GM21515 (cell line): ENCODE results near the gene YIPF1.
"Not testable (repeated sequence)": the region's sequence is repeated elsewhere in the genome, so short reads cannot be mapped to it uniquely, and the experiment has no call there.

Experiments
- ATAC-seq: cut with Tn5 transposase; IDR thresholded peaks from one replicate; pipeline ENCODE4 v1.9.1; 2021; ENCODE audit not compliant: unreplicated experiment

YIPF1 gene

DNA sequence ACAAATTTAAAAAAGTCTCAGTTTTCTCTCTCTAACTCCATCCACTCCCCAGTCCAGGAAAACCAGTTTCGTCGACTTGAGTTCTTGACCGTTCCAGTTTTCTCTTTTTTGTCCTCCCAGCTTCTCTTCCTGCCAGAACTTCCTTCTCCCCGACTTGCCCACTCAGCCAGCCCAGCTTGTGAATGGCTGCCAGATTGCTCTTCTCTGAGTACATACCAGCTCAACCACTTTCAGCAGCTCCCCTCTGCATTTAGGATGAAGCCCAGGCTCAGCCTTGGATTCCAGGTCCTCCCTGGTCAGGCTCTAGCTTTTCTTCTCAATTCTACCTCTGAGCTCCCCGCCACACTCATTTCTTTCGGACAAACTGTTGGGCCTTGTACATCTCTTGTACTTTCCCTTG lies 5.8 kb upstream of the YIPF1 start:
- ATAC-seq = no peak

DNA sequence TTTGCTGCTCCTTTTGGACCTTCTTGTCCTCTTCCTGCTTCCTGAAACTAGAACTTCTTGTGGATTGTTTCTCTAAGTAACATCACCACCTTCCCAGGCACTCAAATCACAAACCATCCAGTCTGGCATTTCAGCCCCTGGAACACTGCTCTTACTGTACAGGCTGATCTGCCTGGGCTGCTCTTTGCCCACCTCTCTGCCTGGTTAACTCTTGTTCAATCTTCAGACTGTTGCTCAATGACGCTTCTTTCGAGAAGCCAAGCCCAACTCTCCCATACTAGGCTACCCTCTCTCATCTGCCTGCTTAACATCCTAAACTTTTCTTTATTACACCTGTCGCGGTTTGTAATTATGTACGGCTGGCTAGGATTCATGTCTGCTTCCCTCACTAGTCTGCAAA lies 5.0 kb upstream of the YIPF1 start:
- ATAC-seq = no peak

- ATAC-seq = no peak
Observed at GRCh38 chr1:53893999-53894636, 4.5 kb upstream of the YIPF1 start, which contains the start of gene DIO1. TSS of gene DIO1 (plus strand) at chr1:53894187. CDS start at chr1:53894211, 24 bp downstream.

DNA sequence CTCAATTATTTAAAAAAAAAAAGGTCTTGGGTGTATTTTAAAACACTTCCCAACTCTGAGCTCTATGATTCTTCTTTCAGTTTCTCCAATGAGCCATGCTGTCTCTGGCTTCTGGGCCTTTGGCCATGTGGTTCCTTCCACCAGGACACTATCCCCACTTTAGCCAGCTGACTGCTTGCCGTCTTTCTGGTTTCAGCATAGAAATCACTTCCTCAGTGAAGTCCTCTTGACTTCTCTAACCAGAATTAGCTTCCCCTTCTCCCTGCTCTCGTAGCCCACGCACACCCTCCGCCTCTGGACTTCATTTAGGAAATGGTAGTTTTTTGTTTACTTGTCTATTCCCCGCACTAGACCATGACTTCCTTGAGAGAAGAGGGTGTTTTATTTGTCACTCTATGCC lies 3.3 kb upstream of the YIPF1 start:
- no peak for ATAC-seq

GRCh38 chr1:53891678-53892077 lies 2.1 kb upstream of the YIPF1 start:
- ATAC-seq = no peak

DNA sequence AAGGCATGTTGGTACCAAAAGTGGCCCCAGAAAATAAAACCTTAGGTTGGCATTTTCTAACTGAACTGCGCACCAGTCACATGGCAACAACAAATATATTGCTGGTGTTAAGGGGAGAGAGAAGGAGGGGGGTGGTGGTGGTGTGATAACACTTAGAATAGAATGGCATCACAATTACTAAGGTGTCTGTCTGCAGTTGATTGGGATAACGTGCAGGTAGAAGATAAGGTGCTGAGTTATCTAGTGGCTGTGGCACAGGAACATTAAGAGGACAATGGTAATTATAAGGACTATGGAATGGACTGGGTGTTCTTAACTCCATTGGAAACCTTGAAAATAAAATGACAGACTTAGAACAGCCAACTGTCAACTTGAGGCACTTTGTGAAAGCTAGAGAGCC lies 1.4 kb upstream of the YIPF1 start:
- ATAC-seq = no peak

DNA sequence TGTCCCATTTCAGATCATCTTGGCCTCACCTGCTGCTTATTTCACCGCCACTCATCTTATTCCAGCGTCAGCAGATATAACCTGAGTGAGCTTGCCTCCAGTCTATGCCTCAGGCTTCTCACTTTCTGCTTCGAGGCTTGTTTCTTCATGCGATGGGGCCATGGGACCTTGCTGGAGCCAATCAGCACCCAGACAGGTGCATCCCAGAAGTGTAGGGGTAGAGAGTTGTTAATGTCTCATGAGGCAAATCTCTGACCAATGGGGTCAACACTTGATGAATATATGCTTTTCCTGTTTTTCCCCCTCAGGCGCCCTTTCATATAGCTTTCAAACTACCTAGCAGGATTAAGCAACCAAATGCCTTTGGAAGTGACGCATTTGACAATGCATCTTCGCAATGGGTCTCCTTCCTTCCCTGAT lies 935 bp upstream of the YIPF1 start:
- no peak for ATAC-seq

GRCh38 chr1:53888681-53889080 lies 916 bp downstream of the YIPF1 start:
- no peak for ATAC-seq

- not testable (repeated sequence) for ATAC-seq
Observed at GRCh38 chr1:53883600-53883999, 6.0 kb downstream of the YIPF1 start.

DNA sequence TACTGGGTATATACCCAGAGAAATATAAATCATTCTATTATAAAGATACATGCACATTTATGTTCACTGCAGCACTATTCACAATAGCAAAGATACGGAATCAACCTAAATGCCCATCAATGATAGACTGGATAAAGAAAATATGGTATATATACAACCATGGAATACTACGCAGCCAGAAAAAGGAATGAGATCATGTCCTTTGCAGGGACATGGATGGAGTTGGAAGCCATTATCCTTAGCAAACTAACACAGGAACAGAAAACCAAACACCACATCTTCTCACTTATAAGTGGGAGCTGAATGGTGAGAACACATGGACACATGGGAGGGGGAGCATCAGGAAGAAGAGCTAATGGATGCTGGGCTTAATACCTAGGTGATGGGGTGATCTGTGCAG lies 7.7 kb downstream of the YIPF1 start:
- not testable (repeated sequence) for ATAC-seq

DNA sequence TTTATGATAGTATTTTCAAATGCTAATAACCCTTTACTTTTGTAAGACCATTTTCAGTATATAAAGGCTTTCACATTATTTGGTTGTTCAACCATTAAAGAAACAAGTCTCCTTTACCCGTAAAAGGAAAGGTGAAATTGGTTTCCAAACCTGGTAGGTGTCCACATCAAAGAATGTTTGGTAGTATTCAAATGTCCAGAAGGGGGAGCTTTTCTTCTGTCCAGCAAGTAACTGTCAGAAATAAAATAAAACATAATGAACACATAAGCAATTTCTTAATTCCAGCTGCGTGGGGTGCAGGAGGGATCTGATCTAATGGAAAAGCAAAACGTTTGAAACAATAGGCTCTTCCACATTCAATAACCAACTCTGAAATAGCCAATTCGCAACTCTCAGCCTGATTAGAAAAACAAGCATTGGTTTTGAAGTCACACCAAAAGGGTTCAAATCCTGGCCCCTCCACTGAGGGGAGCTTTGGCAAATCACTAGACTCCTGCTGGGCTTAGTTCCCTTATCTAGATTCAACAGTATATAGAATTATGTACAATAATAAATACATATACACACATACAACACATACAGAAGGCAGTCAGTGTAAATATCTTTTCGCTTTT lies 11.0 kb downstream of the YIPF1 start:
- ATAC-seq = no peak

DNA sequence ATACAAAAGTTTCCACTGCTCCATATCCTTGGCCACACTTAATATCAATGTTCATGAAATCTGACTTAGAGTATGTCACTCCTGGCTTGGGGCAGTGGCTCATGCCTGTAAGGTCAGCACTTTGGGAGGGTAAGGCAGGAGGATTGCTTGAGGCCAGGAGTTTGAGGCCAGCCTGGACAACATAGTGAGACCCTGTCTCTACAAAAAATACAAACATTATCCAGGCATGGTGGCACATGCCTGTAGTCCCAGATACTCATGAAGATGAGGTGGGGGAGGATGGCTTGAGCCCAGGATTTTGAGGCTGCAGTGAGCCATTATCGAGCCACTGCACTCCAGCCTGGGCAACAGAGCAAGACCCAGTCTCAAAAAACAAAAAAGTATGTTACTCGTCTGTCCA lies 14.4 kb downstream of the YIPF1 start:
- ATAC-seq = not testable (repeated sequence)

DNA sequence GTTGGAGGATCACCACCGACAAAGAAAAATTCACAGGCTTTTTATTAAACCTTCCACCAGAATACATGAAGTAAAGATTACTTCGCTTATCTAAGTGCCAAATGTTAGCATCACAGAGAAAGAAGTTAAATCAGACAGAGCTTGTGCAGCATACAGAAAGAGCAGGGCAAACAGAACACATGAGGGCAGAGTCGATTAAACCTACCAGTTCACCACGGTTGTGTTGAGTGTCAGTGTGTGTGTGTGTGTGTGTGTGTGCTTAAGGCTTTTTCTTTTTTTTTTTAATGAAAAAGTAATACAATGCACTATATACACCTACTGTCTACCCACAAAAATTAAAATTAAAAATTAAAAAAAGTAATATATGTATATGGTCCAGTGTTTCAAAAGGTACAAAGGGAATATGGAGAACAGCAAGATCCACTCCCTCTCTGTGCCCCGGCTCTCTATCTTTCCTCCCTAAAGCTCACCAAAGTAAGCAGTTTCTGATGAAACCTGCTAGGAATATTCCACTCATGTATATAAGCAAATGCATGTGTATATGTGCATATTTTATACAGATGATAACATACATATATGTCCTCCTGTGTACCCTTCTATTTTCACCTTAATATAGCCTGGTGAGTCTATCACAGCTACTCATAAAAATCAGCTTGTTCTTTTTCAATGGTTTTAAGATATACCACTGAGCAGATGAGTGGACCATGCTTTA lies 17.7 kb downstream of the YIPF1 start:
- ATAC-seq = no peak

DNA sequence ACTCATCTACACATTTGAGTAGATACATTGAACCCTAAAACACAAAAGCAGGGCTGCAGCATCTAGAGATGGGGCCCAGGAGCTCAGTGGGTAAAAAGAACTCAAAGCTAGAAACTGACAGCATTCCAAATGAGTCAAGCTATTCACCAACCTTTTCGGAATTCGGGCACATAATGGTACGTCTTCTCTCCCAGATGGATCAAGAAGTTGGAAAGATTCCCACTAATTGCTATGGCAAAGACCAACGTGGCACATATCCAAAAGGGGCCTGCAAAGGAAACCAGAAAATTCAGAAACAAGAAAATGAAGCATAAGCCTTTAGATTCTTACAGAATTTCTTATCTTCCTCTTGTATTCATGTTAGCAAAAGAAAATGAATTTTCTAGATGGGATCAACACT lies 18.4 kb downstream of the YIPF1 start:
- no peak for ATAC-seq

- no peak for ATAC-seq
Observed at GRCh38 chr1:53869454-53870117, 20.0 kb downstream of the YIPF1 start.

- ATAC-seq = no peak
Observed at GRCh38 chr1:53868565-53868964, 21.0 kb downstream of the YIPF1 start.

GRCh38 chr1:53862507-53862906 lies 27.1 kb downstream of the YIPF1 start:
- ATAC-seq = no peak

GRCh38 chr1:53860967-53861411 lies 28.6 kb downstream of the YIPF1 start:
- no peak for ATAC-seq

DNA sequence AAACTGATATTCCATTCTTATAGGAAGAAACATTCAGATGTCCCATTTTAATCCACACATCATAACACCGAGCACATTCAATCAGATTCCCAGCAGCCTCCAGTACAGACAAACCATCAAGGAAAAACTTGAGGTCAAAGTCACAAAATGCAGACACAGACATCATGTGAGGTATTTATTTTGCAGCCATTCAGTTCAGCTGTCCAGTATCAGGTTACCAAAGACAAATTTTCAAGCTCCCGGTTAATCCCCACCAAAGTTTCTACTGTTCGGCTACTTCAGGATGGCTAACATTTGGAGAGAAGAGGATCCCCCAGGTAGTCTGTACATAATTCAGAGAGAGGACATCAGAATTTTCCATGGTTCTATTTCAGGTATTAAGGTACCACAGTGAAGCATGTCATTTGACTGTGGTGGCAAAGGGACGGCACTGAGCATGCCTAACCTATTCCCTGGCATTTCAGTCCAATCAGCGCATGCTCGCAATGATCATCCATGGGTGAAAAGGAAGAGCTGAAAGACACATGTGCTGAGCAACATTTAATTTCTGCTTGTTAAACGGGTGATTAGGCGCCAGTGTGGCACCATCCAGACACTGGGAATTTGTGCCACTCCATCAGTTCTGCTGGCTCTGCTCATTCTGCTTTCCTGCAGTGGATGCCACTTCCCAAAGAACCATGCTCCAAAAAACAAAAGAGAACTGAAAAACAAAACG lies 37.9 kb downstream of the YIPF1 start:
- no peak for ATAC-seq

GRCh38 chr1:53850082-53850673 lies 39.4 kb downstream of the YIPF1 start:
- no peak for ATAC-seq

DNA sequence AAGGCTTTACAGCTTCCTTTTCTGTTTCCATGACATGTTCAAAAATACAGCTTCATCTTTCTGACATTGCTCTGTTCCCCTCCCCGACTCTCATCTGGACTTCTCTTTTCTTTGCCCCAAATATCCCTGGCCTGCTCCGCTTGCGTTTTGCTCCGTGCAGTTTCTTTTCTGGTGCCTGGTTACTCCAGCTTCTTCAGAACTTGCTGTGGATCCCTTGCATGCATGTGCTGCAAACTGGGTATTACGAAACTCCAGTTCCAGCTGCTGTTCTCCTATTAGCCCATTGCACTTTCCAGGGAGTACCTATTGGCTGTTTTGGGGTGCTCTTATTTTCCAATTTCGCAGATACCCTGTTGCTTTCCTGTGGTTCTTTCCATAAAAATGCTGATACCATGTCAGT lies 41.6 kb downstream of the YIPF1 start:
- ATAC-seq = no peak
